Mesothelial cell of epicardium (in vitro differentiated cells): ENCODE measurements around the gene SHC3. TPM values are rescaled to one million over a fixed set of nuclear protein-coding genes. Genes with fewer than 3 reads are reported as not detected.

ENCODE experiments used
- DNase-seq, 2 experiments: peaks; one replicate each; pipeline ENCODE4 v3.0.0; 2021; ENCODE audit warnings: low spot score in 2 of 2; ENCODE audit not compliant: unreplicated experiment in 2 of 2
- H3K27ac Mint-ChIP-seq: 2 replicates; pipeline ENCODE4 v1.8.0; 2021; ENCODE audit warnings: mixed read lengths
- H3K27me3 Mint-ChIP-seq: 2 replicates; pipeline ENCODE4 v1.8.0; 2021; ENCODE audit warnings: low read depth, mixed read lengths
- H3K36me3 Mint-ChIP-seq: 2 replicates; pipeline ENCODE4 v1.8.0; 2021; ENCODE audit warnings: mixed read lengths
- H3K4me1 Mint-ChIP-seq: 2 replicates; pipeline ENCODE4 v1.8.0; 2021; ENCODE audit warnings: mixed read lengths
- H3K4me3 Mint-ChIP-seq: 2 replicates; pipeline ENCODE4 v1.8.0; 2021; ENCODE audit warnings: mild to moderate bottlenecking, moderate library complexity, mixed read lengths
- H3K9me3 Mint-ChIP-seq: 2 replicates; pipeline ENCODE4 v1.8.0; 2021; ENCODE audit warnings: mixed read lengths
- CTCF ChIP-seq: fragments of 200-600 bp; sonication (generic); IDR thresholded peaks from one replicate; pipeline ENCODE4 v1.5.0; 2021; ENCODE audit warnings: antibody characterized with exemption; ENCODE audit not compliant: unreplicated experiment
- total RNA-seq: library from RNA; stranded (reverse); gene quantifications from 3 replicates; pipeline ENCODE4 v1.2.1, GENCODE V29; 2021

The SHC3 gene
- total RNA-seq, 1 donor from 2014 or later = 2.1 TPM

- Mint-ChIP-seq H3K9me3 (peaks cover under 1% of the 10 kb centered on the region), H3K27ac (no peak overlapping the region)
Observed at GRCh38 chr9:89077519-89077918, 101.1 kb downstream of the SHC3 start.

DNA sequence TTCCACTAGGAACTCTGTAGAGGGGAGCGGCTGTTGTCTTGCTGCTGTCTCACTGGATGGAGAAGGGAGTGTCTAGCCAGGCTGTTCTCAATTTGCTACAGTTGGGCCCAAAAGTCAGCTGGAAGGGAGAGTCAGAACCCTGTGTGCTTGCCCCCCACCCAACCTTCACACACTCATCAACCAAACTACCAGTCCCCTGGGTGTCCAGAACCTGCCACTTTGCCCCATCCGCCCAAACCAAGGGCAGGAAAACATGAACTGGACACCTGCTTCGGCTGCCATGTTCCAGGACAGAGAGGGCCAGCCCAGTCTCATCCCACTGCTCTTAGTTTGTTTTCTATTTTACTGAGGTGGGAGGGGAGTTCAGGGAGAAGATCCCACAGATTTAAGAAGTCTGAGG is 105.2 kb downstream of the SHC3 start:
- TF ChIP-seq CTCF = no peak
- Mint-ChIP-seq H3K9me3 (no peaks in the 10 kb centered on the region), H3K4me1 (peaks cover 5% of the 10 kb centered on the region), H3K27me3 (peaks cover 5% of the 10 kb centered on the region), H3K36me3 (no peaks in the 10 kb centered on the region), H3K4me3 (no peak overlapping the region), H3K27ac (no peak overlapping the region)
- no peak for DNase-seq

More at GRCh38 chr9:89077519-89077918, 101.1 kb downstream of the SHC3 start:
- no peak for DNase-seq
- TF ChIP-seq CTCF = no peak
- no peaks in the 10 kb centered on the region for H3K36me3 Mint-ChIP-seq
- H3K27me3 Mint-ChIP-seq = peaks cover 5% of the 10 kb centered on the region
- no peak overlapping the region for H3K4me3 Mint-ChIP-seq
- peaks cover 13% of the 10 kb centered on the region for H3K4me1 Mint-ChIP-seq

DNA sequence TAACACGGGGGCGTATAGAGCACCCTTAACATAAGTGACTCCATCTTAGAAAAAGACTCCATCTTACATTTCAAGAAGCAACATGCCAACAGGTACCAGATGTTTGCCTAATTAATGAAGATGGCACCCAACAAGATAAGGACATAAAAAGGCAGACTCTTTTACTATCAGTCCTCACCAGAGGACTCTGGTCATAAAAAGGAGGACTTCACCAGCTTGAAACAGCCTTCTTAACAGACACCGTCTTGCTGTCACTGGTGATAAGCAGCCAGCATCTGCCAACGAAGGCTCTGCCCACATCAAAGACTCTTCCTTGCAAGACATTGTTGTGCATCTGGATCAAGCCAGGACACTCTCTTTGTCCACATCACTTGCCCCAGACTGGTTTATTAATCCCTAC is 107.0 kb downstream of the SHC3 start:
- Mint-ChIP-seq H3K27ac (no peak overlapping the region), H3K27me3 (peaks cover 7% of the 10 kb centered on the region)

GRCh38 chr9:89066835-89067234 is 111.8 kb downstream of the SHC3 start:
- Mint-ChIP-seq H3K27ac (no peak overlapping the region), H3K4me1 (no peaks in the 10 kb centered on the region), H3K9me3 (no peaks in the 10 kb centered on the region), H3K36me3 (no peaks in the 10 kb centered on the region), H3K4me3 (no peak overlapping the region), H3K27me3 (peaks cover 7% of the 10 kb centered on the region)
- no peak for DNase-seq
- TF ChIP-seq CTCF = no peak

More for the DNA sequence above, 107.0 kb downstream of the SHC3 start:
- H3K36me3 Mint-ChIP-seq = no peaks in the 10 kb centered on the region
- no peak overlapping the region for H3K4me3 Mint-ChIP-seq
- no peak for TF ChIP-seq CTCF
- H3K9me3 Mint-ChIP-seq = no peaks in the 10 kb centered on the region
- peaks cover 2% of the 10 kb centered on the region for H3K4me1 Mint-ChIP-seq
- no peak for DNase-seq

- H3K36me3 Mint-ChIP-seq = no peaks in the 10 kb centered on the region
- H3K27ac Mint-ChIP-seq = no peak overlapping the region
- TF ChIP-seq CTCF = no peak
- no peaks in the 10 kb centered on the region for H3K9me3 Mint-ChIP-seq
- no peak for DNase-seq
- H3K27me3 Mint-ChIP-seq = peaks cover 7% of the 10 kb centered on the region
- H3K4me1 Mint-ChIP-seq = no peaks in the 10 kb centered on the region
- H3K4me3 Mint-ChIP-seq = no peak overlapping the region
Observed at GRCh38 chr9:89065921-89066320, 112.7 kb downstream of the SHC3 start.

GRCh38 chr9:89060790-89061189 is 117.8 kb downstream of the SHC3 start:
- no peaks in the 10 kb centered on the region for H3K27me3 Mint-ChIP-seq
- H3K9me3 Mint-ChIP-seq = no peaks in the 10 kb centered on the region
- H3K4me3 Mint-ChIP-seq = no peak overlapping the region
- TF ChIP-seq CTCF = no peak
- DNase-seq = no peak
- H3K27ac Mint-ChIP-seq = no peak overlapping the region
- H3K36me3 Mint-ChIP-seq = no peaks in the 10 kb centered on the region
- H3K4me1 Mint-ChIP-seq = no peaks in the 10 kb centered on the region
